ENCODE measurements around the gene DSCAM.
"Not testable (repeated sequence)": the region's sequence is repeated elsewhere in the genome, so short reads cannot be mapped to it uniquely, and the experiment has no call there.

DSCAM gene

DNA sequence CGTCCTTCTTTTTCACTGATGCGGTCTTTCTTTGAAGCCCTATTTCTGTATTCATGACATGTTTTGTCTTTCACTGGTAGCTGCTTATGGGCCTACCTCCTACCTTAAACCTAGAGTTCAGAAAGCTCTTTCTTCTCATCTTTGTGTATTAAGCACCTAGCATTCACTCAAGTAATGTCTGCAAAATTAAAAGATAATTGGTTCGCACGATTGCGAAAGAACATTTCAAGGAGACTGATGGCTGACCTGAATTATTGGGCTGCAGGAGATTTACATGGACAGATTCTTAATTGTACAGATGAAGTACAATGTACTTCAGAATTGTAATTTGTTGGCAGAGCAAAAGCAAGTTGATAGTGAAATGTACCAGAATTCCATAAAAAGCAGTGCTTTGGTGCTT is 773.3 kb downstream of the DSCAM start:
- no peak for DNase-seq

DNA sequence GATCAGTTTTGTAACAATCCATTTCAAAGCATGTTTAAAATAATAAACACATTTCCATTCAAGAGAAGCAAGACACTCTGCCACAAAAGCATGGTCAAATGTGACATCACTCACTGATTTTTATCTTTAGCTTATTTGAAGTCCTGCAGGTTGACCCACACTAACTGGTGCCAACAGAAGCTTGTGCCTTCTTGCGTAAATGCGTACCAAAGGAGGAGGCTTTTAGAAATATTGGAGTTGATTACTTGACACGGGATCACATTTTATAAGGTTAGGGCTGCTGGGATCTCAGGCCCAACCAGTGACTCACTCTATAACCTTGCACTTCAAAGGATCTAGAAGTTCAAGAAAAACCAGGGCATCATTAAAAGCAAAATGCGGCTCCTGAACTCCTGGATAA is 776.1 kb downstream of the DSCAM start:
- no peak for DNase-seq

- DNase-seq, result no peak
These were observed 779.2 kb downstream of the DSCAM start for GRCh38 chr21:40067751-40068150.

- DNase-seq, result no peak
These were observed 780.7 kb downstream of the DSCAM start for GRCh38 chr21:40066221-40066620.

DNA sequence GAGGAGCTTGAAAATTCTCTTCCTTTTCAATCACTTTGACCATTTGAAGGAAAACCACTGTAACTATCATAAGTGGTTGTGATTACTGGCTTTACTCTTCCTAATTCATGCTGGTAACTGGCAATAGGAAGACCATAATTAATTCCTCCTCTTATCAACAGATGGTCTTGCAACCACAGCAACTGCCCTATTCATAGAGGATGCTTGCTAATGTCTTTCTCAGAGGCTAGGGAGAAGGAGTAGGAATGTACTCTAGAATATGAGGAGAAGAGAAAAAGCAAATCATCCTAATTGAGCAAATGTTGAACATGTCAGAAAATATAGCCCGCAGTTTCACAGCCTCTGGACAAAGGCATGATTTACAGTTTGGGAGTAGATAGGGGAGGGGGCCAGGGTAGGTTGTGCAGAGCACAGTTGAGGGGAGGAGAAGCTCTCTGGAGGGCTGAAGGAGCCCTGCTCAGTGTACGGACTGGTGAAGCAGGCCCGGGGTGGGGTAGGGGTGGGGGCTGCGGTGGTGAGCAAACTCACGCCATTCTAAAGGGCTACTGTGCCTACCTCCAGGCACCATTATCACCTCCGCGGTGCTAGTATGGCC is 786.8 kb downstream of the DSCAM start:
- DNase-seq, result no peak

DNA sequence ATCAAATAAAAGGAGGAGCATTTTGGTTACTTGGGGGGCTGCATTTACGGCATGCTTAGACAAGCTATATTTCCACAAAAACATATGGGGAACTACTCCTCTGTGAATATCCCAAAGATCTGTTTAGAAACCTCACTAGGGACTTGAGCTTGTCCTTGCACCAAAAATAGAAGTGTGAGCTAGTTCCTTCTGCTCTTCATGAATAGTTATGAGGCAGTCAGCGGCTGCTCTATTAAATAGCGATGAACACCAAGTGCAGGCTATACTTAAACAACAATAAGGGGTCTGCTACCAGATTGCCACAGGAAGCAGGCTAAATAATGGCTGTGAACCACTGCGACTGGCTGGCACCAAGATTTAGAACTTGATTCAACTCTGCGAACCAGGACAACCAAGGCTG is 789.6 kb downstream of the DSCAM start:
- no peak for DNase-seq

GRCh38 chr21:40056031-40056430 is 790.9 kb downstream of the DSCAM start:
- no peak for DNase-seq

DNA sequence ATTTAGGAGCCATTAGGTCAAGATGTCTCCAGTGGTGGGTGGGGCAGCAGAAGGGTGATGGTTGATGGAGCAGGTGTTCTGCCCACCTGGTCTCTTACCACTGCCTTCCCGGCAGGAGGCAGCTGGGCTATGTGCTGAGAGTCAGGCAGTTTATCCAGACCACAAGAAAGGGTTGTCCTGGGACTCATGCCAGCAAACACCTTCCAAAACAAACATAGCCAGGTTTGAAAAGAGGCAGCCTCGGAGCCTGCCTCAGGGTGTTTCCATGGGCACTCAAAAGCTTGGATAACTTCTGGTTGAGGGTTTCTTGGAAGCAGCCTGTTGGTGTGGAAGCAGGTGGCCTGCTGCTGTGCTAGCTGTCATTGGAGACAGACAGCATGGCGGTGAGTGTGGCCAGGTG is 792.6 kb downstream of the DSCAM start:
- DNase-seq, result no peak

DNA sequence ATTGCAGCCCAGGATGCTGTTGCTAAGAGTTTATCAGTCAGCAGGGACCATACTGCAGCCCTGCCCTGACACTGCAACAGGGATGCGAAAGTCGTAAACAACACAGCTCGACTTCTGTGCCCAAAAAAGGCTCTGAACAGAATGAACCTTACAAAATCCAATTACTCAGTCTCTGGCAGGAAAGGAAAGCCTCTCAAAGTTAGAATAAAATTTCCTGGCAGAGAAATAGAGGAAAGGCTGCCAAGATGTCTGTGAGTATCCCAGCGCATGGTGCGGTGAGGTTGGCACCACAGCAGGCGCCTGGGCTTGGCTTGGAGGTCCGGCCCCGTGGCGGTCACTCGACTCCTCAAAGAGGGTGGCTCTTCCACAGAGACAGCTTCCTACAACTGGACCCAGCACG is 794.0 kb downstream of the DSCAM start:
- no peak for DNase-seq

GRCh38 chr21:40052276-40052675 is 794.7 kb downstream of the DSCAM start:
- DNase-seq, result no peak

GRCh38 chr21:40051801-40052200 is 795.2 kb downstream of the DSCAM start:
- DNase-seq, result no peak

- DNase-seq, result no peak
These were observed 797.0 kb downstream of the DSCAM start for GRCh38 chr21:40049931-40050290.

DNA sequence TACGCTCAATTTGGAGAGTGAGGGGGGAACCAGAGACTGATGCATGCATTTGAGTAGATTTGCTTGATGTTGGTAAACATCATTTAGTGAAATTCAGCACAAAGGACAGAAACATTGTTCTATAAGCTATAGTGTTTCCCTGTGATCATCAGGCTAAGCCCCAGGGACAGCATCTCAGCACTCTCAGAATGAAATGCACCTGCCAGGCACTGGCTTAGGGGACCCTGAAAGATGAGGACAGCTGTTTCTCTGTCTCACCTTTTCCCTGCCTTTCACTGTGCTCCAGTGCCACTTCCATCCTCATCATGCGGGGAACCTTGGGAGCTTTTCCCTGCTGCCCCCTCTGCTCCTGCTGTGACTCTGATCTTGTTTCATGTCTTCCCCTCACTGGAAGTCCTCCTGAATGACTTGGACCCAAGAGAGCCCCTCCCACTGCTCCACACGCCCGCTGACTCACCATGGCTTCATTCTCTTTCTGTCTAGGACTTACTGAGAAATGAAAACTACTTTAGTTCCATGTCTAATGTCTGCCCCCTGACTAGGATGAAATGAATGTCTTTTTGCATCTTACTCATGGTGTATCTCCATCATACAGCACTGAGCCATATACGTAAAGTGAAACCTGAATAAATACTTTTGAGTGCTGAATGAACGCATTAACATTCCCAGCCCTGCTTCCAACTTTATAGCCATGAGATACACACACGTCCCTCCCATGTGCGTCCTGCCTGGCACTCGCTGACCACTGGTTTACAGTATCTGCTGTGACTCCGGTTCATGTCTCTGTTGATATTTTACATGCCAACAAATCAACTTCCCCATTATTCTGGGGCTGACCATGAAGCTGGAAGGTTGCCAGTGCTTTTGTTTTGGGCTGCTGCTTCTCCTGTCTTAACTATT is 797.7 kb downstream of the DSCAM start:
- DNase-seq, result no peak

- DNase-seq, result no peak
These were observed 798.8 kb downstream of the DSCAM start for GRCh38 chr21:40047993-40048730.

DNA sequence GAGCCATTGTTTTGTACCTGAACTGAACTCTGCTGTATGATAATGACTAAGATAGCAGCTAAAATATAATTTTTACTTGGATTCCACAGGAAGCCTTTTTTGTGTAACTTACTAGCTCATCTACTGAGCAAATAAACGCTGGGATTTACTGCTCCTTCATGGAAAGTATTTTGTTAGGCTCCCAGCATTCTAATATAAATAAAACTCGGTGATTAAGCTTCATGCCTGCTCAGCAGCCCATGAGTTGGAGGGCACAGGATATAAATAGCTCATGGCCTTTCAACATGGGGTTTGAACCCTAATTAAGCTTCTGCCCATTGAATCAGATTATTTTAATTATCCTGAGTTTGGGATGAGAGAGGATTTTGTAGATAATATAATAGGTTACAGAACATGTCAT is 799.7 kb downstream of the DSCAM start:
- no peak for DNase-seq

- DNase-seq, result no peak
These were observed 803.1 kb downstream of the DSCAM start for GRCh38 chr21:40043866-40044265.

GRCh38 chr21:40043423-40043822 is 803.5 kb downstream of the DSCAM start:
- DNase-seq, result no peak

DNA sequence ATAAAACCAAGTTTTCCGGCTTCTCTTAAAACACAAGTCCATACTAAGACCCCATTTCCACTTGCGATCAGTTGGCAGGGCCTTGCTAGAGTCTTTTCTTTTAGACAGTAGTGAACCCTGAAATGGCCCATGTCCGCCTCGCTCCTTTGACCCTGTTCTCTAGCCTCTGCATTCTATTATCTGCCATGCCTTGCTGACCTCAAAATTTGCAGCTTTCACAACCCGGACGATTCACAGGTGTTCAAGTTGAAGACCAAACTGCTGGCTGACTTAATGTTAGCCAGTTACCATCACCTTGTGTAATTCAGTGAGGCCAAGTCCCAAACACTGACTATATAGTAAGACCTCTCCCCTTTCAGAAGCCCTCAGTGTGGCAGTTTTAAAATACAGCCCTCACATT is 805.5 kb downstream of the DSCAM start:
- DNase-seq, result no peak

- DNase-seq, result not testable (repeated sequence)
These were observed 813.7 kb downstream of the DSCAM start for GRCh38 chr21:40033156-40033782.

GRCh38 chr21:40029888-40030287 is 817.1 kb downstream of the DSCAM start:
- DNase-seq, result no peak

DNA sequence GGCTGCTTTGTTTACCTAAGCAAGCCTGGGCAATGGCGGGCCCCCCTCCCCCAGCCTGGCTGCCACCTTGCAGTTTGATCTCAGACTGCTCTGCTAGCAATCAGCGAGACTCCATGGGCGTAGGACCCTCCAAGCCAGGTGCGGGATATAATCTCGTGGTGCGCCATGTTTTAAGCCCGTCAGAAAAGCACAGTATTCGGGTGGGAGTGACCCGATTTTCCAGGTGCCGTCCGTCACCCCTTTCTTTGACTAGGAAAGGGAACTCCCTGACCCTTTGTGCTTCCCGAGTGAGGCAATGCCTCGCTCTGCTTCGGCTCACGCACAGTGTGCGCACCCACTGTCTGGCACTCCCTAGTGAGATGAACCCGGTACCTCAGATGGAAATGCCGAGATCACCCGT is 818.6 kb downstream of the DSCAM start:
- not testable (repeated sequence) for DNase-seq

DNA sequence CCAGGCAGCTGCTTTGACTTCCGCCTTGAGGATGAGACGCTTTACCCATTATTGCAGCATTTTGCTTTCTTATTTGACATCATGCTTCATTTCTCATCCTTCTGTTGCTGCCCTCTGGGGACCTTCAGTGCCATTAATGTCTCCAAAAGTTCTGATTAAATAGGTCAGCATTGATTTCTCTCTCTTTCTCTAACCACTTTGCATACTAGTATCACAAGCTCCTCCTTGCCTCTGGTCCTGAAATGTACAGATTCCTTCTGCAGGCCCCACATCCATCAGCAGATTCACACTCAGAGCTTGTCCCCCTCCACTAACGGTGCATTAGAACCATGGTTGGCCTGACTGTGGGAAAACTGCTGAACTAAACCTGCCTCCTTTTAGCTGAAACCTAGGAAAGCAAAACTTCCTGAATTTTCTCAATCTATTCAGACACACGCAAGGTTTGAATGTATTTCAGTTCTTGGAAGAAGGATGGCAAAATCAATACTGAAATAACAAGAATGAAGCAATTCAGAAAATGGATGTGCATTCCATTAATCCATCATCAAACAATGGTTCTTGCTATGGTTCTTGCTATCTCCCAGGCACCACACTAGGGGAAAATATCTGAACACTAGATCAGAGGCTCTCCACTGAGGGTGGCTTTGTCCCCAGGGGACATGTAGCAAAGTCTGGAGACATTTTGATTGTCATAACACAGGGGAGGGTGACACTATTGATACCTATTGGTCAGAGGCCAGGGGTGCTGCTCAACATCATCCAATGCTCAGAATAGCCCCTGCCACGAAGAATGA is 825.2 kb downstream of the DSCAM start:
- no peak for DNase-seq

DNA sequence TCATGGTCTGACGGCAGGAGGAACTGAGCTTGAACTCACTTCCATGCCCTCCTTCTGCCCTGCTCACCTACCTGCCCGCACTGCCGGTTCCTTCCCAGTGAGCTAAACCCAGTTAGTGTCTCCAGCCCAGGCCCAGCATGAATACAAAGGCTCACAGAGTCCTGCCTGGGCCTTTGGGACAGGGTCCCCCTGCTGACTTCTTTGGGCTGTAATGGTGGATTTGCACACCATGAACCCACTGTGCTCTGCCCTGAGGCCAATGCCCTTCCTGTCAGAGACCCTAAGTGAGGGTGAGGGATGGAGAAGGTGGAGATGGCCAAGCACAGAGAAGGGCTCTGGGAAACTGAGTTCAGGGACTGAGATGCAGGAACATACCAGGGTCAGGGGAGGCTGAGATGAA is 826.3 kb downstream of the DSCAM start:
- DNase-seq, result no peak
